GM18951 (cell line): Measurements from ENCODE around the gene IL10RB.

ENCODE experiments used
- POLR2A ChIP-seq: IDR thresholded peaks from 4 replicates; pipeline ENCODE4 v1.6.1; 2011; ENCODE audit warnings: mild to moderate bottlenecking; ENCODE audit not compliant: insufficient read length, insufficient read depth; ENCODE audit errors: extremely low read depth
- in situ Hi-C: fragments of 300-500 bp; cut with MboI; formaldehyde crosslinking; loops from one replicate; pipeline ENCODE4 v1.12.0; 2022; ENCODE audit warnings: low sequenced_read_pairs, mixed read lengths, inconsistent platforms; ENCODE audit not compliant: unreplicated experiment

IL10RB gene

GRCh38 chr21:33261635-33262034 lies 4.5 kb upstream of the IL10RB start:
- TF ChIP-seq POLR2A: no peak
- in situ Hi-C loops: no loop called here

GRCh38 chr21:33262921-33263320 lies 3.2 kb upstream of the IL10RB start:
- no peak for TF ChIP-seq POLR2A
- in situ Hi-C loops: no loop called here

GRCh38 chr21:33264561-33264960 lies 1.6 kb upstream of the IL10RB start:
- in situ Hi-C loops: no loop called here
- no peak for TF ChIP-seq POLR2A

GRCh38 chr21:33265664-33266049 lies 510 bp upstream of the IL10RB start:
- in situ Hi-C loops: no loop called here
- TF ChIP-seq POLR2A: no peak

GRCh38 chr21:33266789-33267135 lies 595 bp downstream of the IL10RB start:
- TF ChIP-seq POLR2A: no peak
- in situ Hi-C loops: no loop called here

GRCh38 chr21:33267250-33267649 lies 1.1 kb downstream of the IL10RB start:
- in situ Hi-C loops: no loop called here
- TF ChIP-seq POLR2A: no peak

GRCh38 chr21:33268393-33268736 lies 2.2 kb downstream of the IL10RB start:
- no peak for TF ChIP-seq POLR2A
- in situ Hi-C loops: no loop called here

- peak; percentile 45 for TF ChIP-seq POLR2A
- in situ Hi-C loops: no loop called here
Measured at GRCh38 chr21:33268737-33269441, 2.7 kb downstream of the IL10RB start.

GRCh38 chr21:33270986-33271385 lies 4.8 kb downstream of the IL10RB start:
- in situ Hi-C loops: no loop called here
- TF ChIP-seq POLR2A: no peak

- TF ChIP-seq POLR2A: no peak
- in situ Hi-C loops: no loop called here
Measured at GRCh38 chr21:33273044-33273443, 6.9 kb downstream of the IL10RB start.

- in situ Hi-C loops: no loop called here
- TF ChIP-seq POLR2A: no peak
Measured at GRCh38 chr21:33278721-33279120, 12.6 kb downstream of the IL10RB start.

- in situ Hi-C loops: no loop called here
- TF ChIP-seq POLR2A: no peak
Measured at GRCh38 chr21:33279330-33279820, 13.2 kb downstream of the IL10RB start.

GRCh38 chr21:33281096-33281652 lies 15.0 kb downstream of the IL10RB start:
- TF ChIP-seq POLR2A: no peak
- in situ Hi-C loops: no loop called here

GRCh38 chr21:33283203-33283602 lies 17.0 kb downstream of the IL10RB start:
- in situ Hi-C loops: no loop called here
- no peak for TF ChIP-seq POLR2A
